Measurements from ENCODE around the gene CD38.
"Not testable (repeated sequence)": the region's sequence is repeated elsewhere in the genome, so short reads cannot be mapped to it uniquely, and the experiment has no call there.

CD38 gene

GRCh38 chr4:15758294-15758693 lies 19.8 kb upstream of the CD38 start:
- Histone ChIP-seq H3K27me3 (ENCODE audit: control insufficient read depth in 1 of 2, insufficient read depth in 1 of 2, low read length in 2 of 2) (no peaks in the 10 kb centered on the region), H3K4me1 (ENCODE audit: control insufficient read depth, insufficient read depth, low read depth, low read length) (peaks cover 6% of the 10 kb centered on the region), H2BK15ac (ENCODE audit: low read depth, poor library complexity, severe bottlenecking) (no peak overlapping the region), H2AK5ac (ENCODE audit: low read length, severe bottlenecking) (no peak overlapping the region), H4K8ac (ENCODE audit: low read length) (no peak overlapping the region), H2BK5ac (ENCODE audit: low read depth, low read length, poor library complexity, severe bottlenecking) (no peak overlapping the region), H3K27ac (ENCODE audit: low read length, poor library complexity, severe bottlenecking) (no peak overlapping the region), H3K14ac (ENCODE audit: low read length in 2 of 2) (no peak overlapping the region), H3K4me2 (ENCODE audit: low read length, poor library complexity, severe bottlenecking) (no peak overlapping the region), H3K4ac (ENCODE audit: low read depth in 1 of 2, low read length in 2 of 2) (no peak overlapping the region), H3K18ac (ENCODE audit: low read depth in 1 of 2, low read length in 2 of 2) (no peak overlapping the region), H2AFZ (ENCODE audit: low read depth, low read length) (no peak overlapping the region), H3K9me3 (ENCODE audit: control insufficient read depth, low read length) (no peaks in the 10 kb centered on the region), H2BK120ac (ENCODE audit: low read depth, low read length) (no peak overlapping the region), H3K23ac (ENCODE audit: low read length in 2 of 2) (no peak overlapping the region), H3K36me3 (ENCODE audit: control insufficient read depth in 1 of 2, insufficient read depth in 2 of 2, low read depth in 1 of 2, low read length in 2 of 2) (no peaks in the 10 kb centered on the region), H2BK12ac (ENCODE audit: low read length in 2 of 2) (no peak overlapping the region), H3K9ac (ENCODE audit: low read length) (no peak overlapping the region), H3K79me1 (replicated peaks; ENCODE audit: low read length, poor library complexity, severe bottlenecking) (no peaks in the 10 kb centered on the region), H4K91ac (ENCODE audit: low read length) (no peak overlapping the region), H3K4me3 (ENCODE audit: insufficient read depth in 1 of 2, low read depth in 1 of 2, low read length in 2 of 2) (no peak overlapping the region)
- WGBS: 97% methylated on average over 4 of the region's 4 CpGs
- no peak for DNase-seq

GRCh38 chr4:15762460-15762859 lies 15.7 kb upstream of the CD38 start:
- H4K91ac ChIP-seq (ENCODE audit: low read length); H3K9ac ChIP-seq (ENCODE audit: low read length); H3K23ac ChIP-seq (ENCODE audit: low read length in 2 of 2); DNase-seq; H2AK5ac ChIP-seq (ENCODE audit: low read length, severe bottlenecking); H3K4me3 ChIP-seq (ENCODE audit: insufficient read depth in 1 of 2, low read depth in 1 of 2, low read length in 2 of 2); H3K36me3 ChIP-seq (ENCODE audit: control insufficient read depth in 1 of 2, insufficient read depth in 2 of 2, low read depth in 1 of 2, low read length in 2 of 2); H3K27me3 ChIP-seq (ENCODE audit: control insufficient read depth in 1 of 2, insufficient read depth in 1 of 2, low read length in 2 of 2); H2AFZ ChIP-seq (ENCODE audit: low read depth, low read length); H2BK12ac ChIP-seq (ENCODE audit: low read length in 2 of 2); H3K79me1 ChIP-seq (replicated peaks; ENCODE audit: low read length, poor library complexity, severe bottlenecking); H2BK120ac ChIP-seq (ENCODE audit: low read depth, low read length); H3K4me1 ChIP-seq (ENCODE audit: control insufficient read depth, insufficient read depth, low read depth, low read length); H3K4me2 ChIP-seq (ENCODE audit: low read length, poor library complexity, severe bottlenecking); H3K4ac ChIP-seq (ENCODE audit: low read depth in 1 of 2, low read length in 2 of 2); H2BK5ac ChIP-seq (ENCODE audit: low read depth, low read length, poor library complexity, severe bottlenecking); H3K14ac ChIP-seq (ENCODE audit: low read length in 2 of 2); H2BK15ac ChIP-seq (ENCODE audit: low read depth, poor library complexity, severe bottlenecking); H3K9me3 ChIP-seq (ENCODE audit: control insufficient read depth, low read length); H4K8ac ChIP-seq (ENCODE audit: low read length); H3K18ac ChIP-seq (ENCODE audit: low read depth in 1 of 2, low read length in 2 of 2); H3K27ac ChIP-seq (ENCODE audit: low read length, poor library complexity, severe bottlenecking): not testable (repeated sequence)

- no peak overlapping the region for H3K4me2 ChIP-seq (ENCODE audit: low read length, poor library complexity, severe bottlenecking)
- no peaks in the 10 kb centered on the region for H3K9me3 ChIP-seq (ENCODE audit: control insufficient read depth, low read length)
- H2BK12ac ChIP-seq (ENCODE audit: low read length in 2 of 2): no peak overlapping the region
- H3K36me3 ChIP-seq (ENCODE audit: control insufficient read depth in 1 of 2, insufficient read depth in 2 of 2, low read depth in 1 of 2, low read length in 2 of 2): no peaks in the 10 kb centered on the region
- no peak overlapping the region for H2BK5ac ChIP-seq (ENCODE audit: low read depth, low read length, poor library complexity, severe bottlenecking)
- no peak overlapping the region for H3K23ac ChIP-seq (ENCODE audit: low read length in 2 of 2)
- no peak overlapping the region for H3K27ac ChIP-seq (ENCODE audit: low read length, poor library complexity, severe bottlenecking)
- no peak for DNase-seq
- H4K8ac ChIP-seq (ENCODE audit: low read length): no peak overlapping the region
- no peak overlapping the region for H2BK120ac ChIP-seq (ENCODE audit: low read depth, low read length)
- H3K79me1 ChIP-seq (replicated peaks; ENCODE audit: low read length, poor library complexity, severe bottlenecking): no peaks in the 10 kb centered on the region
- no peaks in the 10 kb centered on the region for H3K27me3 ChIP-seq (ENCODE audit: control insufficient read depth in 1 of 2, insufficient read depth in 1 of 2, low read length in 2 of 2)
- H2BK15ac ChIP-seq (ENCODE audit: low read depth, poor library complexity, severe bottlenecking): no peak overlapping the region
- H3K18ac ChIP-seq (ENCODE audit: low read depth in 1 of 2, low read length in 2 of 2): no peak overlapping the region
- H2AK5ac ChIP-seq (ENCODE audit: low read length, severe bottlenecking): no peak overlapping the region
- H3K4me3 ChIP-seq (ENCODE audit: insufficient read depth in 1 of 2, low read depth in 1 of 2, low read length in 2 of 2): no peak overlapping the region
- no peak overlapping the region for H3K14ac ChIP-seq (ENCODE audit: low read length in 2 of 2)
- no peak overlapping the region for H4K91ac ChIP-seq (ENCODE audit: low read length)
- 90% methylated on average over 6 of the region's 6 CpGs for WGBS
- H3K9ac ChIP-seq (ENCODE audit: low read length): no peak overlapping the region
- H3K4ac ChIP-seq (ENCODE audit: low read depth in 1 of 2, low read length in 2 of 2): no peak overlapping the region
- no peak overlapping the region for H2AFZ ChIP-seq (ENCODE audit: low read depth, low read length)
- no peaks in the 10 kb centered on the region for H3K4me1 ChIP-seq (ENCODE audit: control insufficient read depth, insufficient read depth, low read depth, low read length)
Observed at GRCh38 chr4:15765391-15765790, 12.7 kb upstream of the CD38 start.

GRCh38 chr4:15765910-15766697 lies 12.0 kb upstream of the CD38 start:
- WGBS: 87% methylated on average over 6 of the region's 6 CpGs
- H2BK12ac ChIP-seq (ENCODE audit: low read length in 2 of 2): no peak overlapping the region
- no peak overlapping the region for H3K4me2 ChIP-seq (ENCODE audit: low read length, poor library complexity, severe bottlenecking)
- H2AFZ ChIP-seq (ENCODE audit: low read depth, low read length): no peak overlapping the region
- H3K9ac ChIP-seq (ENCODE audit: low read length): no peak overlapping the region
- H2AK5ac ChIP-seq (ENCODE audit: low read length, severe bottlenecking): no peak overlapping the region
- no peaks in the 10 kb centered on the region for H3K27me3 ChIP-seq (ENCODE audit: control insufficient read depth in 1 of 2, insufficient read depth in 1 of 2, low read length in 2 of 2)
- no peak overlapping the region for H3K23ac ChIP-seq (ENCODE audit: low read length in 2 of 2)
- H3K27ac ChIP-seq (ENCODE audit: low read length, poor library complexity, severe bottlenecking): no peak overlapping the region
- H4K91ac ChIP-seq (ENCODE audit: low read length): no peak overlapping the region
- DNase-seq: no peak
- no peak overlapping the region for H2BK15ac ChIP-seq (ENCODE audit: low read depth, poor library complexity, severe bottlenecking)
- H3K9me3 ChIP-seq (ENCODE audit: control insufficient read depth, low read length): no peaks in the 10 kb centered on the region
- H3K4me1 ChIP-seq (ENCODE audit: control insufficient read depth, insufficient read depth, low read depth, low read length): no peaks in the 10 kb centered on the region
- no peak overlapping the region for H2BK5ac ChIP-seq (ENCODE audit: low read depth, low read length, poor library complexity, severe bottlenecking)
- no peaks in the 10 kb centered on the region for H3K79me1 ChIP-seq (replicated peaks; ENCODE audit: low read length, poor library complexity, severe bottlenecking)
- no peak overlapping the region for H4K8ac ChIP-seq (ENCODE audit: low read length)
- no peak overlapping the region for H3K4me3 ChIP-seq (ENCODE audit: insufficient read depth in 1 of 2, low read depth in 1 of 2, low read length in 2 of 2)
- H3K36me3 ChIP-seq (ENCODE audit: control insufficient read depth in 1 of 2, insufficient read depth in 2 of 2, low read depth in 1 of 2, low read length in 2 of 2): no peaks in the 10 kb centered on the region
- H3K4ac ChIP-seq (ENCODE audit: low read depth in 1 of 2, low read length in 2 of 2): no peak overlapping the region
- H3K14ac ChIP-seq (ENCODE audit: low read length in 2 of 2): no peak overlapping the region
- H2BK120ac ChIP-seq (ENCODE audit: low read depth, low read length): no peak overlapping the region
- no peak overlapping the region for H3K18ac ChIP-seq (ENCODE audit: low read depth in 1 of 2, low read length in 2 of 2)
